NCI-H187 (cell line): Measurements from ENCODE around the gene TTC9B.
A peak's percentile ranks its signal among the peaks of the same experiment; 100 is the strongest.
"Not testable (repeated sequence)": the region's sequence is repeated elsewhere in the genome, so short reads cannot be mapped to it uniquely, and the experiment has no call there.

Source experiments
- DNase-seq, 2 experiments: peaks; one replicate each; lab custom pipeline; 2025; lab: John Stamatoyannopoulos, UW

Gene TTC9B

GRCh38 chr19:40214936-40215335 lies 3.2 kb downstream of the TTC9B start:
- DNase-seq: no peak

GRCh38 chr19:40213882-40214570 lies 4.2 kb downstream of the TTC9B start:
- no peak for DNase-seq

- no peak for DNase-seq
These were observed 4.8 kb downstream of the TTC9B start for GRCh38 chr19:40213251-40213829.

GRCh38 chr19:40210889-40211288 lies 7.3 kb downstream of the TTC9B start:
- no peak for DNase-seq

GRCh38 chr19:40208602-40209001 lies 9.6 kb downstream of the TTC9B start:
- DNase-seq: no peak

GRCh38 chr19:40205760-40206159 lies 12.4 kb downstream of the TTC9B start:
- no peak for DNase-seq

GRCh38 chr19:40204381-40204780 lies 13.8 kb downstream of the TTC9B start:
- DNase-seq: no peak

- DNase-seq: no peak
These were observed 17.7 kb downstream of the TTC9B start for GRCh38 chr19:40200341-40201099.

GRCh38 chr19:40198272-40198990 lies 19.8 kb downstream of the TTC9B start:
- DNase-seq: no peak

- DNase-seq: no peak
These were observed 24.7 kb downstream of the TTC9B start for GRCh38 chr19:40193587-40193849.

- no peak for DNase-seq
These were observed 25.2 kb downstream of the TTC9B start for GRCh38 chr19:40192758-40193586.

- DNase-seq: no peak
These were observed 26.1 kb downstream of the TTC9B start for GRCh38 chr19:40191836-40192646.

- DNase-seq: peak in 1 of 2 experiments; percentile 45
These were observed 27.0 kb downstream of the TTC9B start, which contains the start of gene MAP3K10 for GRCh38 chr19:40190891-40191835. Gene MAP3K10, plus strand, starts transcription at chr19:40191426. Its CDS starts 606 bp downstream, at chr19:40192032.

GRCh38 chr19:40184273-40184672 lies 33.9 kb downstream of the TTC9B start:
- no peak for DNase-seq

GRCh38 chr19:40178756-40179155 lies 39.4 kb downstream of the TTC9B start:
- DNase-seq: no peak

GRCh38 chr19:40177286-40178070 lies 40.7 kb downstream of the TTC9B start:
- DNase-seq: no peak

- no peak for DNase-seq
These were observed 42.4 kb downstream of the TTC9B start for GRCh38 chr19:40175820-40176219.

- DNase-seq: no peak
These were observed 44.1 kb downstream of the TTC9B start for GRCh38 chr19:40174092-40174491.

- DNase-seq: not testable (repeated sequence)
These were observed 46.9 kb downstream of the TTC9B start for GRCh38 chr19:40171293-40171692.
